Retinal pigment epithelial cell (primary cell): Measurements from ENCODE around the gene FGFR2.

Source experiments
- DNase-seq: peaks from one replicate; pipeline ENCODE4 v3.0.0-alpha.2; 2010; ENCODE audit warnings: low read depth
- H3K4me3 ChIP-seq: 2 replicates; pipeline ENCODE4 v1.5.1; 2011; ENCODE audit warnings: mild to moderate bottlenecking, low read length, control low read depth, moderate library complexity
- TF ChIP-seq, protein P1 (sequence below): conservative IDR thresholded peaks from 2 replicates; pipeline ENCODE4 v1.5.1; 2011; ENCODE audit warnings: low read depth, low read length, control low read depth, inconsistent platforms

FGFR2 gene

DNA sequence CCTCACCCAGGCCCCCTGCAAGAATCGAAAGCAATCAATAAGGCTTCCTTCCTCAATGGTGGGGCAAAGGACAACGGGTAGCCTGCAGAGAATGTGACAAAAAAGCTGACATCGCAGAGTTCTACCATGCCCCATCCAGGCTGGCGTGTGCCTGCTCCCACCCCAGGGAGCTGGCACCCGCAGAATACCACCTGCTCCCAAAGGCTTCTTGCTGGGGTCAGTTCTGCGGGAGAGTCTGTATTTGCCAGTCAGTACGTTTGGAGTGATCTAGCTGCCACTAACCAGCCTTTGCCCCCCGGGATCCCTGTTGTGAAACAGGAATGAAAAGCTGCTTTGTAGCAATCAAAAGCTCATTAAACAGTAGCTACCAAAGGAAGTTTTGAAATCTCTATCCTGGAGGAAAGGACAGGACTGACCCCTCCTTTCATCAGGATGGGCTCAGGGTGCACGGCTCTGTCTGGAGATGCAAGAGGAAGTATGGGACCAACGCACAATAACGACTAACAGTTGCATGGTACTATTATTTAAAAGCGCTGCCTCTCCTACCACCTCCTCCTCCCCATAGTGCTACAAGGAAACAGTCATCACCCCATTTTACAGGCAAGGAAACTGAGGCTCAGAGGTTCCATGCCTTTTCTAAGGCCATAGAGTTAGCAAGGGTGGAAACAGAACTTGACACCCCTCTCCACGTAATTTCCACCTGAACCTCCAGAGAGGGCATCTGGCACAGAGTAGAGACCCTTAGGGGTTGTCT is 67.0 kb downstream of the FGFR2 start:
- no peak for DNase-seq
- H3K4me3 ChIP-seq, result no peak overlapping the region
- TF ChIP-seq, protein P1, sequence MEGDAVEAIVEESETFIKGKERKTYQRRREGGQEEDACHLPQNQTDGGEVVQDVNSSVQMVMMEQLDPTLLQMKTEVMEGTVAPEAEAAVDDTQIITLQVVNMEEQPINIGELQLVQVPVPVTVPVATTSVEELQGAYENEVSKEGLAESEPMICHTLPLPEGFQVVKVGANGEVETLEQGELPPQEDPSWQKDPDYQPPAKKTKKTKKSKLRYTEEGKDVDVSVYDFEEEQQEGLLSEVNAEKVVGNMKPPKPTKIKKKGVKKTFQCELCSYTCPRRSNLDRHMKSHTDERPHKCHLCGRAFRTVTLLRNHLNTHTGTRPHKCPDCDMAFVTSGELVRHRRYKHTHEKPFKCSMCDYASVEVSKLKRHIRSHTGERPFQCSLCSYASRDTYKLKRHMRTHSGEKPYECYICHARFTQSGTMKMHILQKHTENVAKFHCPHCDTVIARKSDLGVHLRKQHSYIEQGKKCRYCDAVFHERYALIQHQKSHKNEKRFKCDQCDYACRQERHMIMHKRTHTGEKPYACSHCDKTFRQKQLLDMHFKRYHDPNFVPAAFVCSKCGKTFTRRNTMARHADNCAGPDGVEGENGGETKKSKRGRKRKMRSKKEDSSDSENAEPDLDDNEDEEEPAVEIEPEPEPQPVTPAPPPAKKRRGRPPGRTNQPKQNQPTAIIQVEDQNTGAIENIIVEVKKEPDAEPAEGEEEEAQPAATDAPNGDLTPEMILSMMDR, result no peak

GRCh38 chr10:121530481-121531075 is 67.7 kb downstream of the FGFR2 start:
- DNase-seq, result no peak
- H3K4me3 ChIP-seq, result no peak overlapping the region
- TF ChIP-seq, protein P1, result no peak

DNA sequence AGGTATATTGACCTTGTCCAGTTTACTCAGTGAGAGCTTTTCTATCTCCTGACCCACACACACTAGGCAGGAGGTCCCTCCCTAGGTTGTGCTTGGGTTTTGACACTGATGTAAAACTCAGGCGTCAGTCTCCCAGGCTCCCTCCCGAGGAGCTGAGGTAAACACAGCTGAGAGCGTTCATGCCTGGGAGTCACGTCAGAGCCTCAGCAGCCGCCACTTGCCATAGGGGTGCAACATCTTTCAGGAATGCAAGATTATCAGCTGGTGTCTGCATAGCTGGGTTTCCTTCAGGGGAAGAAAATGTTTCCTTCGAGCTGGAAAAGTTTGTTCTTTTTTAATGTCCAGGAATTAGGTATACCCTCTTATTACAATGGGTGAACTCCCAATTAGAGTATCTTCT is 70.6 kb downstream of the FGFR2 start:
- H3K4me3 ChIP-seq, result no peak overlapping the region
- TF ChIP-seq, protein P1, result no peak
- peak; percentile 74 for DNase-seq

- no peak for DNase-seq
- TF ChIP-seq, protein P1, result no peak
- no peak overlapping the region for H3K4me3 ChIP-seq
Observed at GRCh38 chr10:121526801-121527221, 71.4 kb downstream of the FGFR2 start.

- no peak overlapping the region for H3K4me3 ChIP-seq
- TF ChIP-seq, protein P1, result no peak
- no peak for DNase-seq
Observed at GRCh38 chr10:121526135-121526790, 72.0 kb downstream of the FGFR2 start.

GRCh38 chr10:121525251-121526134 is 72.8 kb downstream of the FGFR2 start:
- TF ChIP-seq, protein P1, result no peak
- H3K4me3 ChIP-seq, result no peak overlapping the region
- no peak for DNase-seq
